ENCODE data around the gene DEFB114. TPM values are rescaled to one million over a fixed set of nuclear protein-coding genes. Genes with fewer than 3 reads are reported as not detected.

The DEFB114 gene
- total and polyA plus RNA-seq, 2 donors (not counting 1 experiment from before 2014, with no cell fraction given), result not detected

DNA sequence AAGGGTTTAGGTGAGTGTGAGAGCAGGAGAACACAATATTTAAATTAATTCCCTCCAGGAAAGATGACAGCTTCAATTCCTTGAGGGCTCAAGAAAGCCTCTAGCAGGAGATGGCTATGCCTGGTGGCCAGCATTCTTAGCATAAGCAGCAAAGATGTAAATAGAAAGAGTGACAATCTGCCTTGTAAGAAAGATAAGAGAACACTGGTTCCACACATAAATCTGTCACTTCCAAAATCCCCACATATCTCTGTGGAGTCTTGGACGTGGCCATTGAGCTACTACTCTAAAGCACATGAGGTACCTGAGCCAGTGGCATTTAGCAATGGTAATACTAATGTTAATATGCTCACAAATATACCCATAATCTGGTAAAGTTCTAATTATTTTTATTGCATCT is 29.2 kb downstream of the DEFB114 start:
- no peak overlapping the region for H2AFZ ChIP-seq (ENCODE audit: insufficient read depth, low read depth, low read length, poor library complexity, severe bottlenecking)
- no peak overlapping the region for H3K4me3 ChIP-seq (ENCODE audit: control extremely low read depth in 1 of 5, extremely low read depth in 1 of 5, insufficient read depth in 1 of 5, low read depth in 2 of 5, low read length in 4 of 5)
- H3K9me3 ChIP-seq (ENCODE audit: control extremely low read depth in 1 of 3, control insufficient read depth in 2 of 3, insufficient read depth in 1 of 3, low read length in 2 of 3), result peaks cover 0 to 7% (median 0%) of the 10 kb centered on the region in 3 donors
- Mint-ChIP-seq H3K9me3 (ENCODE audit: insufficient read depth) (no peaks in the 10 kb centered on the region), H3K27me3 (no peaks in the 10 kb centered on the region), H3K27ac (no peak overlapping the region), H3K4me1 (no peaks in the 10 kb centered on the region), H3K4me3 (no peak overlapping the region)
- H3K27ac ChIP-seq (ENCODE audit: low read length in 2 of 2), result no peak overlapping the region
- H3K79me2 ChIP-seq (ENCODE audit: control insufficient read depth, insufficient read depth, low read length), result no peaks in the 10 kb centered on the region
- no peaks in the 10 kb centered on the region for H3K27me3 ChIP-seq (replicated peaks in 1 of 4; ENCODE audit: control extremely low read depth in 1 of 4, control insufficient read depth in 3 of 4, insufficient read depth in 4 of 4, low read length in 3 of 4)
- H3K9ac ChIP-seq (ENCODE audit: low read length), result no peak overlapping the region
- TF ChIP-seq, protein P1, sequence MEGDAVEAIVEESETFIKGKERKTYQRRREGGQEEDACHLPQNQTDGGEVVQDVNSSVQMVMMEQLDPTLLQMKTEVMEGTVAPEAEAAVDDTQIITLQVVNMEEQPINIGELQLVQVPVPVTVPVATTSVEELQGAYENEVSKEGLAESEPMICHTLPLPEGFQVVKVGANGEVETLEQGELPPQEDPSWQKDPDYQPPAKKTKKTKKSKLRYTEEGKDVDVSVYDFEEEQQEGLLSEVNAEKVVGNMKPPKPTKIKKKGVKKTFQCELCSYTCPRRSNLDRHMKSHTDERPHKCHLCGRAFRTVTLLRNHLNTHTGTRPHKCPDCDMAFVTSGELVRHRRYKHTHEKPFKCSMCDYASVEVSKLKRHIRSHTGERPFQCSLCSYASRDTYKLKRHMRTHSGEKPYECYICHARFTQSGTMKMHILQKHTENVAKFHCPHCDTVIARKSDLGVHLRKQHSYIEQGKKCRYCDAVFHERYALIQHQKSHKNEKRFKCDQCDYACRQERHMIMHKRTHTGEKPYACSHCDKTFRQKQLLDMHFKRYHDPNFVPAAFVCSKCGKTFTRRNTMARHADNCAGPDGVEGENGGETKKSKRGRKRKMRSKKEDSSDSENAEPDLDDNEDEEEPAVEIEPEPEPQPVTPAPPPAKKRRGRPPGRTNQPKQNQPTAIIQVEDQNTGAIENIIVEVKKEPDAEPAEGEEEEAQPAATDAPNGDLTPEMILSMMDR (IDR thresholded peaks at IDR 0.05), result no peak
- TF ChIP-seq EZH2 (IDR thresholded peaks at IDR 0.05; ENCODE audit: borderline replicate concordance, insufficient read depth, low read depth, low read length, poor library complexity, severe bottlenecking), result no peak
- no peaks in the 10 kb centered on the region for H4K20me1 ChIP-seq (ENCODE audit: control insufficient read depth, insufficient read depth, low read length, poor library complexity, severe bottlenecking)
- DNase-seq (no peak), ATAC-seq (ENCODE audit: low read depth) (no peak)
- no CpG with 5 or more reads among the region's 1 CpG for WGBS (ENCODE audit: insufficient coverage)
- CTCF ChIA-PET, result no interaction called here
- H3K36me3 ChIP-seq (replicated peaks in 1 of 2; ENCODE audit: control extremely low read depth in 1 of 2, control insufficient read depth in 1 of 2, extremely low read depth in 1 of 2, insufficient read depth in 2 of 2, low read length in 1 of 2), result no peaks in the 10 kb centered on the region
- H3K4me1 ChIP-seq (ENCODE audit: control insufficient read depth in 2 of 2, insufficient read depth in 2 of 2, low read length in 2 of 2), result no peaks in the 10 kb centered on the region
- POLR2A ChIA-PET, result no interaction called here
- H3K4me2 ChIP-seq (replicated peaks; ENCODE audit: low read depth, low read length, poor library complexity, severe bottlenecking), result no peak overlapping the region
- intact Hi-C loops (cut with micrococcal nuclease), result no loop called here

DNA sequence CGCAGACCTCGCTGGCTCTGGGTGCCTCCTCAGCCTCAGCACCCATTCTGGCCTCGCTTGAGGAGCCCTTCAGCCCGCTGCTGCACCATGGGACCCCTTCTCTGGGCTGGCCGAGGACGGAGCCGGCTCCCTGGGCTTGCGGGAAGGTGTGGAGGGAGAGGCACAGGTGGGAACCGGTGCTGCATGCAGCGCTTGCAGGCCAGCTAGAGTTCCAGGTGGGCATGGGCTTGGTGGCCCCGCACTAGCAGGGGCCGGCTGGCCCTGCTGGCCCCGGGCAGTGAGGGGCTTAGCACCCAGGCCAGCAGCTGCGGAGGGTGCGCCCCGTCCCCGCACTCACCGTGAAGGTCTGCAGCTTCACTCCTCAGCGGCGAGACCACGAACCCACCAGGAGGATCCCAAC is 30.4 kb downstream of the DEFB114 start:
- Histone ChIP-seq H3K4me2 (replicated peaks; ENCODE audit: low read depth, low read length, poor library complexity, severe bottlenecking) (no peak overlapping the region), H3K36me3 (replicated peaks in 1 of 2; ENCODE audit: control extremely low read depth in 1 of 2, control insufficient read depth in 1 of 2, extremely low read depth in 1 of 2, insufficient read depth in 2 of 2, low read length in 1 of 2) (no peaks in the 10 kb centered on the region), H3K79me2 (ENCODE audit: control insufficient read depth, insufficient read depth, low read length) (no peaks in the 10 kb centered on the region), H3K4me1 (ENCODE audit: control insufficient read depth in 2 of 2, insufficient read depth in 2 of 2, low read length in 2 of 2) (no peaks in the 10 kb centered on the region), H3K9ac (ENCODE audit: low read length) (no peak overlapping the region), H3K27me3 (replicated peaks in 1 of 4; ENCODE audit: control extremely low read depth in 1 of 4, control insufficient read depth in 3 of 4, insufficient read depth in 4 of 4, low read length in 3 of 4) (no peaks in the 10 kb centered on the region), H4K20me1 (ENCODE audit: control insufficient read depth, insufficient read depth, low read length, poor library complexity, severe bottlenecking) (no peaks in the 10 kb centered on the region), H3K27ac (ENCODE audit: low read length in 2 of 2) (no peak overlapping the region), H3K4me3 (ENCODE audit: control extremely low read depth in 1 of 5, extremely low read depth in 1 of 5, insufficient read depth in 1 of 5, low read depth in 2 of 5, low read length in 4 of 5) (no peak overlapping the region), H3K9me3 (ENCODE audit: control extremely low read depth in 1 of 3, control insufficient read depth in 2 of 3, insufficient read depth in 1 of 3, low read length in 2 of 3) (peaks cover 0 to 7% (median 0%) of the 10 kb centered on the region in 3 donors), H2AFZ (ENCODE audit: insufficient read depth, low read depth, low read length, poor library complexity, severe bottlenecking) (no peak overlapping the region)
- no peak for TF ChIP-seq EZH2 (IDR thresholded peaks at IDR 0.05; ENCODE audit: borderline replicate concordance, insufficient read depth, low read depth, low read length, poor library complexity, severe bottlenecking)
- TF ChIP-seq, protein P1 (IDR thresholded peaks at IDR 0.05), result no peak
- Mint-ChIP-seq H3K9me3 (ENCODE audit: insufficient read depth) (no peaks in the 10 kb centered on the region), H3K4me3 (no peak overlapping the region), H3K27me3 (no peaks in the 10 kb centered on the region), H3K4me1 (no peaks in the 10 kb centered on the region), H3K27ac (no peak overlapping the region)
- 92% methylated on average over 21 of the region's 21 CpGs for WGBS (ENCODE audit: insufficient coverage)
- ATAC-seq (ENCODE audit: low read depth), result no peak
- intact Hi-C loops (cut with micrococcal nuclease), result no loop called here
- ChIA-PET CTCF (no interaction called here), POLR2A (no interaction called here)
- no peak for DNase-seq
